ENCODE results near the gene NCAPD3. TPM values are rescaled to one million over a fixed set of nuclear protein-coding genes. Genes with fewer than 3 reads are reported as not detected.

NCAPD3 gene
- total and polyA plus RNA-seq, 9 of the 15 experiments (the other 6 are each of a cell fraction or from before 2014, with no cell fraction given): 23.6 to 80.6 (median 58.6) TPM

DNA sequence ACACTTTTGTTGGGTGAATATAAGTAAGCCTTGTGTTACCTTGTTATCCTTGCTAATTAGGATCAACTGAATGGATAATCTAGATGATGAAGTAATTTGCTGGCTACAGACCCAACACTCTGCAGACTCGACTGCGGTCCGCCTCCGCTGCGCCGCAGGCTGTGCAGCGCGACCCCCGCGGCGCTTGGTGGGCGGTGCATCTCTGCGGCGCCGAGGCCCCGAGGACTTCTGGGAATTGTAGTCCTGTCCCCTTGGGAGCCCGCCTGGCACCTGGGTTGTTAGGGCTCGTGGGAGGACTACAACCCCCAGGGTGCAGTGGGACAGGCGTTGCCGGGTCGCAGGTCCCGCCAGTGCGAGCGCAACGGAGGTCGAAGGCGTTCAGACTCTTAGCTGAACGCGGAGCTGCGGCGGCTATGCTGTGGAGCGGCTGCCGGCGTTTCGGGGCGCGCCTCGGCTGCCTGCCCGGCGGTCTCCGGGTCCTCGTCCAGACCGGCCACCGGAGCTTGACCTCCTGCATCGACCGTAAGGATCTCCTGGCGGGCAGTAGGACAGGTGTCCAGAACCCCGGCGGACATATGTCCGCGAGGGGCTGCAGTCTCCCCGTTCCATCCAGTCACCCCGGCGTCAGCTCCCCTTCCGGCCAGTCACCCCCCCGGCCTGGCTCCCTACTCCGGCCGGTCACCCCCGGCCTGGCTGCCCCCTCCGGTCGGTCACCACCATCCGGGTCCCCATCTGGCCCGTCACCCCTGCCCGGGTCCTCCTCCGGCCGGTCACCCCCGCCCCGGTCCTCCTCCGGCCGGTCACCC, 29.6 kb upstream of the NCAPD3 start, which contains the start of the genes ACAD8 and THYN1 (continued):
- TF ChIP-seq ZNF778 (CRISPR knock-in tag; IDR thresholded peaks at IDR 0.05) (no peak), SREBF2 (CRISPR knock-in tag; IDR thresholded peaks at IDR 0.05) (no peak), RNF2 (IDR thresholded peaks at IDR 0.05) (peak; percentile 59; the same call in 1 of the 2 replicates), L3MBTL2 (IDR thresholded peaks at IDR 0.05) (peak; percentile 72), FOXJ2 (tag; IDR thresholded peaks at IDR 0.05) (peak; percentile 73), POLR2AphosphoS2 (IDR thresholded peaks at IDR 0.05; ENCODE audit: low read length) (no peak), SMAD1 (IDR thresholded peaks at IDR 0.05; ENCODE audit: low read depth, low read length, partially characterized antibody) (no peak), OTX1 (CRISPR knock-in tag; IDR thresholded peaks at IDR 0.05) (no peak), ZSCAN29 (IDR thresholded peaks at IDR 0.05) (no peak), ARNT (IDR thresholded peaks at IDR 0.05) (no peak), POLR2AphosphoS5 (IDR thresholded peaks at IDR 0.05; ENCODE audit: control insufficient read depth, insufficient read depth, low read depth, low read length) (peak; percentile 42; the same call in 1 of the 2 replicates), ETV5 (CRISPR knock-in tag; IDR thresholded peaks at IDR 0.05; ENCODE audit: low read depth) (no peak), NR2C1 (IDR thresholded peaks at IDR 0.05) (peak; percentile 97), NR2C1 (tag; IDR thresholded peaks at IDR 0.05) (peak; percentile 98), ZC3H8 (IDR thresholded peaks at IDR 0.05) (no peak), ETV6 (IDR thresholded peaks at IDR 0.05; ENCODE audit: borderline replicate concordance in 1 of 2, low read depth in 2 of 2, low read length in 1 of 2) (no peak), ETV6 (CRISPR knock-in tag; IDR thresholded peaks at IDR 0.05; ENCODE audit: borderline replicate concordance) (no peak), MEF2D (tag; conservative IDR thresholded peaks at IDR 0.05; ENCODE audit: low read depth) (no peak)
- TF ChIP-seq, protein P1, sequence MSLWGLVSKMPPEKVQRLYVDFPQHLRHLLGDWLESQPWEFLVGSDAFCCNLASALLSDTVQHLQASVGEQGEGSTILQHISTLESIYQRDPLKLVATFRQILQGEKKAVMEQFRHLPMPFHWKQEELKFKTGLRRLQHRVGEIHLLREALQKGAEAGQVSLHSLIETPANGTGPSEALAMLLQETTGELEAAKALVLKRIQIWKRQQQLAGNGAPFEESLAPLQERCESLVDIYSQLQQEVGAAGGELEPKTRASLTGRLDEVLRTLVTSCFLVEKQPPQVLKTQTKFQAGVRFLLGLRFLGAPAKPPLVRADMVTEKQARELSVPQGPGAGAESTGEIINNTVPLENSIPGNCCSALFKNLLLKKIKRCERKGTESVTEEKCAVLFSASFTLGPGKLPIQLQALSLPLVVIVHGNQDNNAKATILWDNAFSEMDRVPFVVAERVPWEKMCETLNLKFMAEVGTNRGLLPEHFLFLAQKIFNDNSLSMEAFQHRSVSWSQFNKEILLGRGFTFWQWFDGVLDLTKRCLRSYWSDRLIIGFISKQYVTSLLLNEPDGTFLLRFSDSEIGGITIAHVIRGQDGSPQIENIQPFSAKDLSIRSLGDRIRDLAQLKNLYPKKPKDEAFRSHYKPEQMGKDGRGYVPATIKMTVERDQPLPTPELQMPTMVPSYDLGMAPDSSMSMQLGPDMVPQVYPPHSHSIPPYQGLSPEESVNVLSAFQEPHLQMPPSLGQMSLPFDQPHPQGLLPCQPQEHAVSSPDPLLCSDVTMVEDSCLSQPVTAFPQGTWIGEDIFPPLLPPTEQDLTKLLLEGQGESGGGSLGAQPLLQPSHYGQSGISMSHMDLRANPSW (CRISPR knock-in tag; IDR thresholded peaks at IDR 0.05): 0 out of 2 replicates have a peak, but pooled peaks have one; percentile 53
- TF ChIP-seq, protein P2, sequence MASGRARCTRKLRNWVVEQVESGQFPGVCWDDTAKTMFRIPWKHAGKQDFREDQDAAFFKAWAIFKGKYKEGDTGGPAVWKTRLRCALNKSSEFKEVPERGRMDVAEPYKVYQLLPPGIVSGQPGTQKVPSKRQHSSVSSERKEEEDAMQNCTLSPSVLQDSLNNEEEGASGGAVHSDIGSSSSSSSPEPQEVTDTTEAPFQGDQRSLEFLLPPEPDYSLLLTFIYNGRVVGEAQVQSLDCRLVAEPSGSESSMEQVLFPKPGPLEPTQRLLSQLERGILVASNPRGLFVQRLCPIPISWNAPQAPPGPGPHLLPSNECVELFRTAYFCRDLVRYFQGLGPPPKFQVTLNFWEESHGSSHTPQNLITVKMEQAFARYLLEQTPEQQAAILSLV (tag; IDR thresholded peaks at IDR 0.05): no peak
- TF ChIP-seq, protein P3, sequence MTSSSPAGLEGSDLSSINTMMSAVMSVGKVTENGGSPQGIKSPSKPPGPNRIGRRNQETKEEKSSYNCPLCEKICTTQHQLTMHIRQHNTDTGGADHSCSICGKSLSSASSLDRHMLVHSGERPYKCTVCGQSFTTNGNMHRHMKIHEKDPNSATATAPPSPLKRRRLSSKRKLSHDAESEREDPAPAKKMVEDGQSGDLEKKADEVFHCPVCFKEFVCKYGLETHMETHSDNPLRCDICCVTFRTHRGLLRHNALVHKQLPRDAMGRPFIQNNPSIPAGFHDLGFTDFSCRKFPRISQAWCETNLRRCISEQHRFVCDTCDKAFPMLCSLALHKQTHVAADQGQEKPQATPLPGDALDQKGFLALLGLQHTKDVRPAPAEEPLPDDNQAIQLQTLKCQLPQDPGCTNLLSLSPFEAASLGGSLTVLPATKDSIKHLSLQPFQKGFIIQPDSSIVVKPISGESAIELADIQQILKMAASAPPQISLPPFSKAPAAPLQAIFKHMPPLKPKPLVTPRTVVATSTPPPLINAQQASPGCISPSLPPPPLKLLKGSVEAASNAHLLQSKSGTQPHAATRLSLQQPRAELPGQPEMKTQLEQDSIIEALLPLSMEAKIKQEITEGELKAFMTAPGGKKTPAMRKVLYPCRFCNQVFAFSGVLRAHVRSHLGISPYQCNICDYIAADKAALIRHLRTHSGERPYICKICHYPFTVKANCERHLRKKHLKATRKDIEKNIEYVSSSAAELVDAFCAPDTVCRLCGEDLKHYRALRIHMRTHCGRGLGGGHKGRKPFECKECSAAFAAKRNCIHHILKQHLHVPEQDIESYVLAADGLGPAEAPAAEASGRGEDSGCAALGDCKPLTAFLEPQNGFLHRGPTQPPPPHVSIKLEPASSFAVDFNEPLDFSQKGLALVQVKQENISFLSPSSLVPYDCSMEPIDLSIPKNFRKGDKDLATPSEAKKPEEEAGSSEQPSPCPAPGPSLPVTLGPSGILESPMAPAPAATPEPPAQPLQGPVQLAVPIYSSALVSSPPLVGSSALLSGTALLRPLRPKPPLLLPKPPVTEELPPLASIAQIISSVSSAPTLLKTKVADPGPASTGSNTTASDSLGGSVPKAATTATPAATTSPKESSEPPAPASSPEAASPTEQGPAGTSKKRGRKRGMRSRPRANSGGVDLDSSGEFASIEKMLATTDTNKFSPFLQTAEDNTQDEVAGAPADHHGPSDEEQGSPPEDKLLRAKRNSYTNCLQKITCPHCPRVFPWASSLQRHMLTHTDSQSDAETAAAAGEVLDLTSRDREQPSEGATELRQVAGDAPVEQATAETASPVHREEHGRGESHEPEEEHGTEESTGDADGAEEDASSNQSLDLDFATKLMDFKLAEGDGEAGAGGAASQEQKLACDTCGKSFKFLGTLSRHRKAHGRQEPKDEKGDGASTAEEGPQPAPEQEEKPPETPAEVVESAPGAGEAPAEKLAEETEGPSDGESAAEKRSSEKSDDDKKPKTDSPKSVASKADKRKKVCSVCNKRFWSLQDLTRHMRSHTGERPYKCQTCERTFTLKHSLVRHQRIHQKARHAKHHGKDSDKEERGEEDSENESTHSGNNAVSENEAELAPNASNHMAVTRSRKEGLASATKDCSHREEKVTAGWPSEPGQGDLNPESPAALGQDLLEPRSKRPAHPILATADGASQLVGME (CRISPR knock-in tag; IDR thresholded peaks at IDR 0.05): no peak
